HepG2 (cell line): ENCODE results near the gene GP9. TPM values are rescaled to one million over a fixed set of nuclear protein-coding genes. Genes with fewer than 3 reads are reported as not detected.

Experiments used
- ATAC-seq: fragments of 200-7000 bp; cut with Tn5 transposase; 3 replicates; pipeline ENCODE4 v1.9.1; 2020; ENCODE audit warnings: mild to moderate bottlenecking, moderate library complexity
- BruUV-seq: library from RNA; stranded (reverse); fragments of 400-500 nt; replicated peaks from 2 replicates; lab custom pipeline; 2021; lab: Mats Ljungman, UMichigan
- CTCF ChIA-PET: fragments of 300-600 bp; formaldehyde crosslinking; extraction: SDS; loops from one replicate; lab custom pipeline; 2021; ENCODE audit warnings: low total read pairs, inconsistent platforms, low intra/inter-chr PET ratio; lab: Yijun Ruan, JAX
- POLR2A ChIA-PET: fragments of 350-600 bp; sonication (Branson Sonifier 250); formaldehyde crosslinking; loops from one replicate; lab custom pipeline; 2020; ENCODE audit warnings: antibody characterized with exemption, inconsistent platforms; lab: Yijun Ruan, JAX
- DNase-seq: peaks from one replicate; pipeline ENCODE4 v3.0.0-alpha.2; 2015; ENCODE audit warnings: low spot score
- FAIRE-seq: peaks from 3 replicates; lab custom pipeline; 2011; peaks lifted over from hg19 to GRCh38; lab: Jason Lieb, UNC
- H2AFZ ChIP-seq: one replicate; pipeline ENCODE4 v1.6.1; 2011; ENCODE audit warnings: low read length, inconsistent platforms
- H3K27ac ChIP-seq: fragments of 300-600 bp; 3 replicates; pipeline ENCODE4 v1.8.0; 2011; ENCODE audit warnings: mixed run types, mild to moderate bottlenecking, mixed read lengths, low read length, inconsistent platforms; ENCODE audit not compliant: insufficient read depth; ENCODE audit errors: extremely low read length
- H3K27me3 ChIP-seq, 2 experiments: fragments of 200-600 bp in 1 of 2; 2 replicates in 1 of 2; 3 replicates in 1 of 2; pipeline versions ENCODE4 v1.6.0 to v1.8.0; 2011; ENCODE audit warnings: low read length in 2 of 2, mild to moderate bottlenecking in 2 of 2, moderate library complexity in 2 of 2, inconsistent platforms in 1 of 2; ENCODE audit not compliant: insufficient read depth in 2 of 2, control insufficient read depth in 1 of 2
- H3K36me3 ChIP-seq, 2 experiments: fragments of 200-600 bp in 1 of 2; replicated peaks in 1 of 2; 2 replicates in 1 of 2; 3 replicates in 1 of 2; pipeline versions ENCODE4 v1.5.1 to v1.8.0; 2011; ENCODE audit warnings: low read length in 2 of 2, inconsistent platforms in 1 of 2; ENCODE audit not compliant: insufficient read depth in 2 of 2, control insufficient read depth in 1 of 2
- H3K4me1 ChIP-seq: 2 replicates; pipeline ENCODE4 v1.5.1; 2012; ENCODE audit warnings: low read length, inconsistent platforms; ENCODE audit not compliant: insufficient read depth
- H3K4me2 ChIP-seq: 2 replicates; pipeline ENCODE4 v1.6.0; 2011; ENCODE audit warnings: low read depth, low read length, inconsistent platforms
- H3K4me3 ChIP-seq, 3 experiments: fragments of 200-600 bp in 1 of 3; sonication (generic), shearing (Covaris generic) in 1 of 3; replicated peaks in 1 of 3; 2 replicates each; pipeline ENCODE4 v1.5.1; 2011 to 2016; ENCODE audit warnings: low read length in 3 of 3, inconsistent platforms in 2 of 3, low read depth in 2 of 3, mild to moderate bottlenecking in 2 of 3, control low read depth in 1 of 3, mixed read lengths in 1 of 3; ENCODE audit not compliant: insufficient read depth in 1 of 3
- H3K79me2 ChIP-seq: one replicate; pipeline ENCODE4 v1.6.1; 2011; ENCODE audit warnings: low read length, inconsistent platforms; ENCODE audit not compliant: insufficient read depth
- H3K9ac ChIP-seq: 2 replicates; pipeline ENCODE4 v1.6.0; 2011; ENCODE audit warnings: mild to moderate bottlenecking, low read depth, low read length, inconsistent platforms; ENCODE audit not compliant: insufficient read depth
- H3K9me3 ChIP-seq: 2 replicates; pipeline ENCODE4 v1.5.1; 2012; ENCODE audit warnings: mild to moderate bottlenecking, low read length
- H4K20me1 ChIP-seq: 2 replicates; pipeline ENCODE4 v1.6.0; 2011; ENCODE audit warnings: inconsistent platforms, mild to moderate bottlenecking, low read length, moderate library complexity; ENCODE audit not compliant: insufficient read depth
- GLI4 ChIP-seq: sonication (generic); formaldehyde crosslinking; IDR thresholded peaks from 2 replicates; pipeline ENCODE4 v1.5.1; 2020; ENCODE audit warnings: missing genetic modification reagents, mild to moderate bottlenecking, moderate library complexity, borderline replicate concordance
- HDAC1 ChIP-seq: sonication (generic); formaldehyde crosslinking; IDR thresholded peaks from 2 replicates; pipeline ENCODE4 v1.5.1; 2020; ENCODE audit warnings: mild to moderate bottlenecking, missing genetic modification reagents
- JUNB ChIP-seq: sonication (generic); formaldehyde crosslinking; IDR thresholded peaks from 2 replicates; pipeline ENCODE4 v1.8.0; 2022; ENCODE audit warnings: missing genetic modification reagents, mild to moderate bottlenecking, borderline replicate concordance
- KAT2B ChIP-seq: fragments of 150-350 bp; IDR thresholded peaks from 2 replicates; pipeline ENCODE4 v1.6.1; 2014; ENCODE audit warnings: low read depth, low read length, borderline replicate concordance
- RBFOX2 ChIP-seq: fragments of 200-400 bp; formaldehyde crosslinking; IDR thresholded peaks from 2 replicates; pipeline ENCODE4 v1.6.1; 2017; ENCODE audit warnings: low read depth, mild to moderate bottlenecking, low read length
- RORA ChIP-seq: sonication (generic); formaldehyde crosslinking; IDR thresholded peaks from 2 replicates; pipeline ENCODE4 v1.5.0; 2020; ENCODE audit warnings: mild to moderate bottlenecking, missing genetic modification reagents, moderate library complexity
- RXRA ChIP-seq: sonication (generic); formaldehyde crosslinking; IDR thresholded peaks from 2 replicates; pipeline ENCODE4 v1.5.1; 2020; ENCODE audit warnings: missing genetic modification reagents
- SP4 ChIP-seq: sonication (generic); formaldehyde crosslinking; IDR thresholded peaks from 2 replicates; pipeline ENCODE4 v1.8.1; 2023; ENCODE audit warnings: mild to moderate bottlenecking, missing genetic modification reagents
- TOE1 ChIP-seq: sonication (generic); formaldehyde crosslinking; IDR thresholded peaks from 2 replicates; pipeline ENCODE4 v1.4.0; 2020; ENCODE audit warnings: mild to moderate bottlenecking, missing genetic modification reagents
- ZKSCAN8 ChIP-seq: IDR thresholded peaks from 2 replicates; pipeline ENCODE4 v1.6.1; 2016; ENCODE audit warnings: borderline replicate concordance, missing genetic modification reagents, missing compliant biosample characterization
- WGBS: methylation state at CpG from one replicate; pipeline ENCODE4 v1.1.6; 2017; ENCODE audit warnings: low lambda C conversion rate; 5-methylcytosine and 5-hydroxymethylcytosine counted together
- in situ Hi-C: cut with HindIII; loops from 2 replicates; pipeline ENCODE4 v1.10.0; 2017; ENCODE audit warnings: low pct_unique_long_range_greater_than_20kb; ENCODE audit not compliant: extremely low pct_ligation_motif_present
- intact Hi-C: fragments of 100-400 bp; cut with micrococcal nuclease; formaldehyde crosslinking; loops from one replicate; pipeline ENCODE4 v1.10.0; 2022; ENCODE audit not compliant: unreplicated experiment
- polyA plus RNA-seq, 8 experiments: library from polyadenylated mRNA; depleted of rRNA in 3 of 8; stranded (reverse) in 7 of 8; unstranded in 1 of 8; fragments of >200 nt; fragmentation: Illumina TruSeq in 4 of 8; extraction: Trizol in 4 of 8; gene quantifications; 2 replicates each; pipeline versions ENCODE4 v1.2.1 to v1.2.3, GENCODE V29; 2011 to 2016; ENCODE audit warnings: low read depth in 4 of 8, missing spikeins in 1 of 8, mixed read lengths in 1 of 8; ENCODE audit not compliant: insufficient read depth in 1 of 8
- total RNA-seq, 5 experiments: library from RNA; depleted of rRNA; stranded (reverse); fragments of >200 nt; fragmentation: Illumina TruSeq; extraction: Trizol; gene quantifications; 2 replicates each; pipeline ENCODE4 v1.2.3, GENCODE V29; 2016; ENCODE audit warnings: low read depth in 1 of 5
- TF ChIP-seq, protein P1 (sequence below): sonication (generic); formaldehyde crosslinking; IDR thresholded peaks from 2 replicates; pipeline ENCODE4 v1.8.1; 2022; ENCODE audit warnings: mild to moderate bottlenecking, missing genetic modification reagents
- TF ChIP-seq, protein P2 (sequence below): sonication (generic); formaldehyde crosslinking; IDR thresholded peaks from 2 replicates; pipeline ENCODE4 v1.5.0; 2020; ENCODE audit warnings: missing genetic modification reagents
- TF ChIP-seq, protein P3 (sequence below): IDR thresholded peaks from 2 replicates; pipeline ENCODE4 v1.6.1; 2016; ENCODE audit warnings: low read depth, missing genetic modification reagents, missing compliant biosample characterization
- TF ChIP-seq, protein P4 (sequence below): sonication (generic); formaldehyde crosslinking; IDR thresholded peaks from 2 replicates; pipeline ENCODE4 v1.5.1; 2020; ENCODE audit warnings: missing genetic modification reagents, mild to moderate bottlenecking, borderline replicate concordance

GP9 gene
- total and polyA plus RNA-seq, 2 of the 13 experiments (the other 11 are each of a cell fraction or from before 2014, with no cell fraction given), result not detected

DNA sequence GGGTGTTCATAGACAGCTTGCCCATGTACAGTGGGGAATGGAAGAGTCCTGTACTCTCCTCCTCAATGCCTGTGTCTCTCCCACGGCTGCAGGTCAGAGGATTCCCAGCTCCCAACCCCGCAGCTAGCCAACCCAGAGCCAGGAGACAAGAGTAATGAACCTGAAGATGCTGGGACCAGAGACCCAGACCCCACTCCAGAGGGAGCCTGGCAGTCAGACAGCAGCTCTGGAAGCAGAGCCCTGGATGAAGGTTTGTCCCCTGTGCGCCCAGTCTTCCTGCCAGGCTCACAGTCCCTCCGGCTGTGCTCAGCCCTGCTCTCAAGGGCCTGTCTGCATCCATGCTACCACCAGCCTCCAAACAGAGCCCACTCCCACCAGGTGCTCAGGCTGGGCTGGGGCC is 30.0 kb upstream of the GP9 start:
- H3K9me3 ChIP-seq, result no peaks in the 10 kb centered on the region
- H3K9ac ChIP-seq, result no peak overlapping the region
- no peaks in the 10 kb centered on the region for H4K20me1 ChIP-seq
- WGBS, result no CpG with 5 or more reads among the region's 4 CpGs
- no peaks in the 10 kb centered on the region for H3K79me2 ChIP-seq
- DNase-seq (no peak), FAIRE-seq (no peak), ATAC-seq (no peak)
- H2AFZ ChIP-seq, result no peak overlapping the region
- in situ Hi-C loops, result no loop called here
- BruUV-seq, result no TSS peak
- H3K27ac ChIP-seq, result no peak overlapping the region
- no peak overlapping the region for H3K4me2 ChIP-seq
- intact Hi-C loops, result no loop called here
- ChIA-PET CTCF (no interaction called here), POLR2A (no interaction called here)
- H3K27me3 ChIP-seq, result peaks cover 2 to 24% of the 10 kb centered on the region in 2 experiments; a peak in 3 of 5 replicates
- H3K36me3 ChIP-seq, result no peaks in the 10 kb centered on the region
- H3K4me3 ChIP-seq, result no peak overlapping the region
- H3K4me1 ChIP-seq, result peaks cover 24% of the 10 kb centered on the region
- TF ChIP-seq RORA, result no peak
- TF ChIP-seq, protein P1, sequence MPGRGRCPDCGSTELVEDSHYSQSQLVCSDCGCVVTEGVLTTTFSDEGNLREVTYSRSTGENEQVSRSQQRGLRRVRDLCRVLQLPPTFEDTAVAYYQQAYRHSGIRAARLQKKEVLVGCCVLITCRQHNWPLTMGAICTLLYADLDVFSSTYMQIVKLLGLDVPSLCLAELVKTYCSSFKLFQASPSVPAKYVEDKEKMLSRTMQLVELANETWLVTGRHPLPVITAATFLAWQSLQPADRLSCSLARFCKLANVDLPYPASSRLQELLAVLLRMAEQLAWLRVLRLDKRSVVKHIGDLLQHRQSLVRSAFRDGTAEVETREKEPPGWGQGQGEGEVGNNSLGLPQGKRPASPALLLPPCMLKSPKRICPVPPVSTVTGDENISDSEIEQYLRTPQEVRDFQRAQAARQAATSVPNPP (CRISPR knock-in tag), result no peak
- TF ChIP-seq, protein P2, sequence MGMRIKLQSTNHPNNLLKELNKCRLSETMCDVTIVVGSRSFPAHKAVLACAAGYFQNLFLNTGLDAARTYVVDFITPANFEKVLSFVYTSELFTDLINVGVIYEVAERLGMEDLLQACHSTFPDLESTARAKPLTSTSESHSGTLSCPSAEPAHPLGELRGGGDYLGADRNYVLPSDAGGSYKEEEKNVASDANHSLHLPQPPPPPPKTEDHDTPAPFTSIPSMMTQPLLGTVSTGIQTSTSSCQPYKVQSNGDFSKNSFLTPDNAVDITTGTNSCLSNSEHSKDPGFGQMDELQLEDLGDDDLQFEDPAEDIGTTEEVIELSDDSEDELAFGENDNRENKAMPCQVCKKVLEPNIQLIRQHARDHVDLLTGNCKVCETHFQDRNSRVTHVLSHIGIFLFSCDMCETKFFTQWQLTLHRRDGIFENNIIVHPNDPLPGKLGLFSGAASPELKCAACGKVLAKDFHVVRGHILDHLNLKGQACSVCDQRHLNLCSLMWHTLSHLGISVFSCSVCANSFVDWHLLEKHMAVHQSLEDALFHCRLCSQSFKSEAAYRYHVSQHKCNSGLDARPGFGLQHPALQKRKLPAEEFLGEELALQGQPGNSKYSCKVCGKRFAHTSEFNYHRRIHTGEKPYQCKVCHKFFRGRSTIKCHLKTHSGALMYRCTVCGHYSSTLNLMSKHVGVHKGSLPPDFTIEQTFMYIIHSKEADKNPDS, result no peak
- no peak for TF ChIP-seq HDAC1 (CRISPR knock-in tag)
- TF ChIP-seq, protein P3, sequence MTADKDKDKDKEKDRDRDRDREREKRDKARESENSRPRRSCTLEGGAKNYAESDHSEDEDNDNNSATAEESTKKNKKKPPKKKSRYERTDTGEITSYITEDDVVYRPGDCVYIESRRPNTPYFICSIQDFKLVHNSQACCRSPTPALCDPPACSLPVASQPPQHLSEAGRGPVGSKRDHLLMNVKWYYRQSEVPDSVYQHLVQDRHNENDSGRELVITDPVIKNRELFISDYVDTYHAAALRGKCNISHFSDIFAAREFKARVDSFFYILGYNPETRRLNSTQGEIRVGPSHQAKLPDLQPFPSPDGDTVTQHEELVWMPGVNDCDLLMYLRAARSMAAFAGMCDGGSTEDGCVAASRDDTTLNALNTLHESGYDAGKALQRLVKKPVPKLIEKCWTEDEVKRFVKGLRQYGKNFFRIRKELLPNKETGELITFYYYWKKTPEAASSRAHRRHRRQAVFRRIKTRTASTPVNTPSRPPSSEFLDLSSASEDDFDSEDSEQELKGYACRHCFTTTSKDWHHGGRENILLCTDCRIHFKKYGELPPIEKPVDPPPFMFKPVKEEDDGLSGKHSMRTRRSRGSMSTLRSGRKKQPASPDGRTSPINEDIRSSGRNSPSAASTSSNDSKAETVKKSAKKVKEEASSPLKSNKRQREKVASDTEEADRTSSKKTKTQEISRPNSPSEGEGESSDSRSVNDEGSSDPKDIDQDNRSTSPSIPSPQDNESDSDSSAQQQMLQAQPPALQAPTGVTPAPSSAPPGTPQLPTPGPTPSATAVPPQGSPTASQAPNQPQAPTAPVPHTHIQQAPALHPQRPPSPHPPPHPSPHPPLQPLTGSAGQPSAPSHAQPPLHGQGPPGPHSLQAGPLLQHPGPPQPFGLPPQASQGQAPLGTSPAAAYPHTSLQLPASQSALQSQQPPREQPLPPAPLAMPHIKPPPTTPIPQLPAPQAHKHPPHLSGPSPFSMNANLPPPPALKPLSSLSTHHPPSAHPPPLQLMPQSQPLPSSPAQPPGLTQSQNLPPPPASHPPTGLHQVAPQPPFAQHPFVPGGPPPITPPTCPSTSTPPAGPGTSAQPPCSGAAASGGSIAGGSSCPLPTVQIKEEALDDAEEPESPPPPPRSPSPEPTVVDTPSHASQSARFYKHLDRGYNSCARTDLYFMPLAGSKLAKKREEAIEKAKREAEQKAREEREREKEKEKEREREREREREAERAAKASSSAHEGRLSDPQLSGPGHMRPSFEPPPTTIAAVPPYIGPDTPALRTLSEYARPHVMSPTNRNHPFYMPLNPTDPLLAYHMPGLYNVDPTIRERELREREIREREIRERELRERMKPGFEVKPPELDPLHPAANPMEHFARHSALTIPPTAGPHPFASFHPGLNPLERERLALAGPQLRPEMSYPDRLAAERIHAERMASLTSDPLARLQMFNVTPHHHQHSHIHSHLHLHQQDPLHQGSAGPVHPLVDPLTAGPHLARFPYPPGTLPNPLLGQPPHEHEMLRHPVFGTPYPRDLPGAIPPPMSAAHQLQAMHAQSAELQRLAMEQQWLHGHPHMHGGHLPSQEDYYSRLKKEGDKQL, result no peak
- TF ChIP-seq, protein P4, sequence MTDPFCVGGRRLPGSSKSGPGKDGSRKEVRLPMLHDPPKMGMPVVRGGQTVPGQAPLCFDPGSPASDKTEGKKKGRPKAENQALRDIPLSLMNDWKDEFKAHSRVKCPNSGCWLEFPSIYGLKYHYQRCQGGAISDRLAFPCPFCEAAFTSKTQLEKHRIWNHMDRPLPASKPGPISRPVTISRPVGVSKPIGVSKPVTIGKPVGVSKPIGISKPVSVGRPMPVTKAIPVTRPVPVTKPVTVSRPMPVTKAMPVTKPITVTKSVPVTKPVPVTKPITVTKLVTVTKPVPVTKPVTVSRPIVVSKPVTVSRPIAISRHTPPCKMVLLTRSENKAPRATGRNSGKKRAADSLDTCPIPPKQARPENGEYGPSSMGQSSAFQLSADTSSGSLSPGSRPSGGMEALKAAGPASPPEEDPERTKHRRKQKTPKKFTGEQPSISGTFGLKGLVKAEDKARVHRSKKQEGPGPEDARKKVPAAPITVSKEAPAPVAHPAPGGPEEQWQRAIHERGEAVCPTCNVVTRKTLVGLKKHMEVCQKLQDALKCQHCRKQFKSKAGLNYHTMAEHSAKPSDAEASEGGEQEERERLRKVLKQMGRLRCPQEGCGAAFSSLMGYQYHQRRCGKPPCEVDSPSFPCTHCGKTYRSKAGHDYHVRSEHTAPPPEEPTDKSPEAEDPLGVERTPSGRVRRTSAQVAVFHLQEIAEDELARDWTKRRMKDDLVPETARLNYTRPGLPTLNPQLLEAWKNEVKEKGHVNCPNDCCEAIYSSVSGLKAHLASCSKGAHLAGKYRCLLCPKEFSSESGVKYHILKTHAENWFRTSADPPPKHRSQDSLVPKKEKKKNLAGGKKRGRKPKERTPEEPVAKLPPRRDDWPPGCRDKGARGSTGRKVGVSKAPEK (CRISPR knock-in tag), result no peak
- no peak for TF ChIP-seq JUNB (CRISPR knock-in tag)
- no peak for TF ChIP-seq ZKSCAN8 (CRISPR knock-in tag)
- TF ChIP-seq RBFOX2, result no peak
- TF ChIP-seq KAT2B, result no peak
- no peak for TF ChIP-seq TOE1 (CRISPR knock-in tag)
- no peak for TF ChIP-seq SP4 (CRISPR knock-in tag)
- no peak for TF ChIP-seq RXRA (CRISPR knock-in tag)
- no peak for TF ChIP-seq GLI4 (CRISPR knock-in tag)
